Measurements from ENCODE around the gene CCNF. TPM values are rescaled to one million over a fixed set of nuclear protein-coding genes. Genes with fewer than 3 reads are reported as not detected.
"Not testable (repeated sequence)": the region's sequence is repeated elsewhere in the genome, so short reads cannot be mapped to it uniquely, and the experiment has no call there.

Gene CCNF
- total RNA-seq, 1 donor from 2014 or later: 36.0 TPM

DNA sequence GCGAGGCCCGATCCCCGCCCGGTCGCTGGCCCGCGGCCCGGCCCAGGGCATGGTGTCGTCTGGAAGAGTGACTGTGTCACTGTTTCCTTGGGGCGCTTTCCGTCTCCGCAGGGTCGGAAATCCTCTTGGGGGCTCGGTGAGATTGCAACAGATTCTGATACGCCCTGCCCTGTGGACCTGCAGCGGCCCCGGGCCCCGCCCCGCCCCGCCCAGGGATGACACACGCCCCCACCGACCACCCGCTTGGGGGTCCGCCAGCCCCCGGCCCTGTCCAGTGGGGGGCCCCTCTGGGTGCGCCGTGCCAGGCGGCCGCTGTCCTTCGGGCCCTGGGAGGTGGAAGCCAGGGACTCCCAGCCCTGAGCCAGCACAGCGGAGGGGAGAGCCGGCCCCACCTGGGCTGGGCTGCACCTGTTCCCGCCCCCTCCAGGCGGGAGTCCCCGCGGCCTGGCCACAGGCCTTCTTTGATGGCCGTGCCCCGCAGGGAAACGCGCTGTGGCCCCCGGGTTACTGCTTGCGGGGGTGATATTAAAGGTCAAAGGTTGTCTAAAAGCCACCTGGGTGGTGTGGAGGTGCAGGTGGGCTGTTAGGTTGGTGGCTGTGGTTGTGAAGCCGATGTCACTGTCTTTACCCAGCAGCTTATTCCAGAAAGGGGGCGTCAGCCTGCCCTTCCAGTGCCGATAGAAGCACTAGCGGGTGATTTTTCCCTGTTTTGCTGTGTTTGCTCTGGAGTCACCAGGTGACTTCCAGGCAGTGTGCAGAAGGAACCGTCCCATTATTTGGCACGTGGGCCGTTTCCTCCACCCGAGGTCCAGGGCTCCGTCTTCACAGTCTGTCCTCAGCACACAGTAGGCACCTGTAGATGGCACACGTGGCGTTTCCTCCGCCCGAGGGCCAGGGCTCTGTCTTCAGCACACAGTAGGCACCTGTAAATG lies 46.4 kb downstream of the CCNF start:
- H3K36me3 Mint-ChIP-seq: peaks cover 4% of the 10 kb centered on the region
- TF ChIP-seq, protein P1, sequence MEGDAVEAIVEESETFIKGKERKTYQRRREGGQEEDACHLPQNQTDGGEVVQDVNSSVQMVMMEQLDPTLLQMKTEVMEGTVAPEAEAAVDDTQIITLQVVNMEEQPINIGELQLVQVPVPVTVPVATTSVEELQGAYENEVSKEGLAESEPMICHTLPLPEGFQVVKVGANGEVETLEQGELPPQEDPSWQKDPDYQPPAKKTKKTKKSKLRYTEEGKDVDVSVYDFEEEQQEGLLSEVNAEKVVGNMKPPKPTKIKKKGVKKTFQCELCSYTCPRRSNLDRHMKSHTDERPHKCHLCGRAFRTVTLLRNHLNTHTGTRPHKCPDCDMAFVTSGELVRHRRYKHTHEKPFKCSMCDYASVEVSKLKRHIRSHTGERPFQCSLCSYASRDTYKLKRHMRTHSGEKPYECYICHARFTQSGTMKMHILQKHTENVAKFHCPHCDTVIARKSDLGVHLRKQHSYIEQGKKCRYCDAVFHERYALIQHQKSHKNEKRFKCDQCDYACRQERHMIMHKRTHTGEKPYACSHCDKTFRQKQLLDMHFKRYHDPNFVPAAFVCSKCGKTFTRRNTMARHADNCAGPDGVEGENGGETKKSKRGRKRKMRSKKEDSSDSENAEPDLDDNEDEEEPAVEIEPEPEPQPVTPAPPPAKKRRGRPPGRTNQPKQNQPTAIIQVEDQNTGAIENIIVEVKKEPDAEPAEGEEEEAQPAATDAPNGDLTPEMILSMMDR (conservative IDR thresholded peaks at IDR 0.05): no peak
- no peaks in the 10 kb centered on the region for H3K27me3 Mint-ChIP-seq
- H3K27ac Mint-ChIP-seq: peak overlapping the region; percentile 67
- H3K9me3 Mint-ChIP-seq: no peaks in the 10 kb centered on the region
- peak overlapping the region; percentile 82 for H3K4me3 Mint-ChIP-seq
- no peak for DNase-seq (ENCODE audit: extremely low spot score, unreplicated experiment)
- peaks cover 17% of the 10 kb centered on the region for H3K4me1 Mint-ChIP-seq (ENCODE audit: unreplicated experiment)

DNA sequence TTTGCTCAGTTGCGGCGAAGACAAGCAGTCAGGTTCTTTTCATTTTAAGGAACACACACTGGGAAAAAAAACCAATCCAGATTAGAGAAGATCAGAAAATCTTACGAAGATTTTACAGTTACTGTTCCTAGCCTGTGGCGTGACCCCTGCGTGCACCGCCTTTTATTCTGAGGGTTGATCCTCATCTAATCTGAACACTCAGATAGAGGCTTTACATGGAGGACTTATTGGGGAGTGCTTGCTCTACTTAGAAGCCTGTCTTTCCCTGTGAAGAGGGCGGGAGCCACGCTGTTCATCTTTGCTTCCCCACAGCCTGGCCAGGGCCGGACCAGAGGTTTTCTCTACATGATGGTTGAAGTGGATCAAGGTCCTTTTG lies 47.1 kb downstream of the CCNF start:
- Mint-ChIP-seq H3K4me1 (ENCODE audit: unreplicated experiment) (peaks cover 17% of the 10 kb centered on the region), H3K36me3 (peaks cover 4% of the 10 kb centered on the region), H3K27me3 (no peaks in the 10 kb centered on the region), H3K9me3 (no peaks in the 10 kb centered on the region), H3K27ac (peak overlapping the region; percentile 67), H3K4me3 (peak overlapping the region; percentile 82)
- no peak for DNase-seq (ENCODE audit: extremely low spot score, unreplicated experiment)
- TF ChIP-seq, protein P1 (conservative IDR thresholded peaks at IDR 0.05): no peak

- Mint-ChIP-seq H3K27me3 (no peaks in the 10 kb centered on the region), H3K4me3 (peak overlapping the region; percentile 82), H3K27ac (peak overlapping the region; percentile 67), H3K36me3 (peaks cover 4% of the 10 kb centered on the region), H3K9me3 (no peaks in the 10 kb centered on the region), H3K4me1 (ENCODE audit: unreplicated experiment) (peaks cover 17% of the 10 kb centered on the region)
- TF ChIP-seq, protein P1 (conservative IDR thresholded peaks at IDR 0.05): no peak
- DNase-seq (ENCODE audit: extremely low spot score, unreplicated experiment): no peak
These were observed 47.5 kb downstream of the CCNF start for GRCh38 chr16:2476741-2477140.

DNA sequence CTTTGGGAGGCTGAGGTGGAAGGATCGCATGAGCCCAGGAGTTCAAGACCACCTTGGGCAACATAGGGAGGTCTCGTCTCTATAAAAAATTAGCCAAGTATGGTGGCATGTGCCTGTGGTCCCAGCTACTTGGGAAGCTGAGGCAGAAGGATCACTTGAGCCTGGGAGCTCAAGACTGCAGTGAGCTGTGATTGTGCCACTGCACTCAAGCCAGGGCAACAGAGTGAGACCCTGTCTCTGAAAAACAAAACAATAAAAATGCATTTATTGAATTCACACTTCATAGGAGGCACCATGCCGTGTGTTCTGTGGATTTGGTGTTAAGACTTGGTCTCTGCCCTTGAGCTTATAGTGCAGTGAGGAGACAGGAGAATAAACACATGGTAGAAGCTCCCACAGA lies 48.1 kb downstream of the CCNF start:
- Mint-ChIP-seq H3K27ac (no peak overlapping the region), H3K36me3 (peaks cover 4% of the 10 kb centered on the region), H3K27me3 (no peaks in the 10 kb centered on the region), H3K9me3 (no peaks in the 10 kb centered on the region), H3K4me3 (peak overlapping the region; percentile 82), H3K4me1 (ENCODE audit: unreplicated experiment) (peaks cover 17% of the 10 kb centered on the region)
- TF ChIP-seq, protein P1 (conservative IDR thresholded peaks at IDR 0.05): no peak
- DNase-seq (ENCODE audit: extremely low spot score, unreplicated experiment): no peak

DNA sequence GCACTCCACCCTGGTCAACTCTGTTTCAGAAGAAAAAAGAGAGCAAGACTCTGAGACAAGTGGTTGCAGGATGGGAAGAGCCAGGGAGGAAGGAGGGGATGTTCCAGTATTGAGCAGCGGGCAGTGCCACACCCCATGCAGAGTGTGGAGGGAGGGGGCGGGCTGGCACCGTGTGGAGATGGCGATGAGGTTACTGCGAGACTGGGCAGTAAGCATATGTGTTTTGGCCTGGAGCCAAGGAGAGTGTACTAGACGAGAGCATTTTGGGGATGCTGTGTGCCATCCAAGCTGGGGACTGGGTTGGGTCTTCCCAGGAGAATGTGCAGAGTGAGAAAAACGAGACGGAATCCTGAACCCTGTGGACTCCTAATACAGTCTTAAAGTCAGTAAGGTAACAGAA lies 49.0 kb downstream of the CCNF start:
- TF ChIP-seq, protein P1 (conservative IDR thresholded peaks at IDR 0.05): no peak
- peaks cover 23% of the 10 kb centered on the region for H3K4me1 Mint-ChIP-seq (ENCODE audit: unreplicated experiment)

DNA sequence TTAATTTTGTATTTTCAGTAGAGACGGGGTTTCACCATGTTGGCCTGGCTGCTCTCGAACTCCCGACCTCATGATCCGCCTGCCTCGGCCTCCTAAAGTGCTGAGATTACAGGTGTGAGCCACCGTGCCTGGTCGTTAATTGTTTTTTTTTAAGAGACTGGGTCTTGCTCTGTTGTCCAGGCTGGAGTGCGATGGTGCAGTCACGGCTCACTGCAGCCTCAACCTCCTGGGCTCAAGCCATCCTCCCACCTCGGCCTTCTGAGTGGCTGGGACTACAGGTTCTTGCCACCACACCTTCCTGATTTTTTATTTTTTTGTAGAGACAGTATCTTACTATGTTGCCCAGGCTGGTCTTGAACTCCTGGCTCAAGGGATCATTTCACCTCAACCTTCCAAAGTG lies 50.7 kb downstream of the CCNF start:
- H3K4me1 Mint-ChIP-seq (ENCODE audit: unreplicated experiment): peaks cover 37% of the 10 kb centered on the region
- H3K9me3 Mint-ChIP-seq; H3K4me3 Mint-ChIP-seq; H3K27ac Mint-ChIP-seq; DNase-seq (ENCODE audit: extremely low spot score, unreplicated experiment); H3K27me3 Mint-ChIP-seq; H3K36me3 Mint-ChIP-seq: not testable (repeated sequence)

More for the DNA sequence above, 49.0 kb downstream of the CCNF start:
- no peak overlapping the region for H3K4me3 Mint-ChIP-seq
- no peak for DNase-seq (ENCODE audit: extremely low spot score, unreplicated experiment)
- H3K27ac Mint-ChIP-seq: no peak overlapping the region
- no peaks in the 10 kb centered on the region for H3K9me3 Mint-ChIP-seq
- H3K27me3 Mint-ChIP-seq: no peaks in the 10 kb centered on the region
- H3K36me3 Mint-ChIP-seq: peaks cover 4% of the 10 kb centered on the region
